Measurements from ENCODE around the gene PCP2. TPM values are rescaled to one million over a fixed set of nuclear protein-coding genes. Genes with fewer than 3 reads are reported as not detected.

Gene PCP2
- total and polyA plus RNA-seq, 2 experiments from 2014 or later, result 0.60 TPM; not detected in 1

GRCh38 chr19:7623725-7624603, 9.6 kb downstream of the PCP2 start:
- no peak overlapping the region for H3K27ac ChIP-seq
- no peak for DNase-seq (ENCODE audit: low spot score)
- H2AFZ ChIP-seq, result no peak overlapping the region
- H3K4me3 ChIP-seq, result no peak overlapping the region
- no peaks in the 10 kb centered on the region for H3K9me3 ChIP-seq (ENCODE audit: low read depth)
- no peaks in the 10 kb centered on the region for H4K20me1 ChIP-seq (ENCODE audit: insufficient read depth, poor library complexity, severe bottlenecking)
- no peak overlapping the region for H3K4me2 ChIP-seq
- H3K79me2 ChIP-seq, result peaks cover 28% of the 10 kb centered on the region
- TF ChIP-seq EZH2phosphoT487 (IDR thresholded peaks at IDR 0.05; ENCODE audit: low read depth, severe bottlenecking, unreplicated experiment) (no peak), CTCF (IDR thresholded peaks at IDR 0.05; ENCODE audit: poor library complexity) (no peak), EZH2 (IDR thresholded peaks at IDR 0.05; ENCODE audit: borderline replicate concordance) (no peak)
- H3K27me3 ChIP-seq, result no peaks in the 10 kb centered on the region
- H3K4me1 ChIP-seq (ENCODE audit: insufficient read depth), result peaks cover 8% of the 10 kb centered on the region
- WGBS (ENCODE audit: low lambda C conversion rate, missing lambda C conversion rate), result 98% methylated on average over 31 of the region's 39 CpGs
- no peaks in the 10 kb centered on the region for H3K9me2 ChIP-seq (replicated peaks; ENCODE audit: insufficient read depth)
- H3K36me3 ChIP-seq (replicated peaks; ENCODE audit: insufficient read depth, low read depth), result no peaks in the 10 kb centered on the region

- H3K9me3 ChIP-seq (ENCODE audit: low read depth), result no peaks in the 10 kb centered on the region
- H3K36me3 ChIP-seq (replicated peaks; ENCODE audit: insufficient read depth, low read depth), result no peaks in the 10 kb centered on the region
- DNase-seq (ENCODE audit: low spot score), result no peak
- no peak overlapping the region for H3K27ac ChIP-seq
- WGBS (ENCODE audit: low lambda C conversion rate, missing lambda C conversion rate), result 91% methylated on average over 8 of the region's 16 CpGs
- H3K4me3 ChIP-seq, result no peak overlapping the region
- H3K27me3 ChIP-seq, result no peaks in the 10 kb centered on the region
- no peaks in the 10 kb centered on the region for H3K9me2 ChIP-seq (replicated peaks; ENCODE audit: insufficient read depth)
- peaks cover 2% of the 10 kb centered on the region for H3K4me1 ChIP-seq (ENCODE audit: insufficient read depth)
- no peaks in the 10 kb centered on the region for H4K20me1 ChIP-seq (ENCODE audit: insufficient read depth, poor library complexity, severe bottlenecking)
- no peak overlapping the region for H3K4me2 ChIP-seq
- TF ChIP-seq EZH2phosphoT487 (IDR thresholded peaks at IDR 0.05; ENCODE audit: low read depth, severe bottlenecking, unreplicated experiment) (no peak), CTCF (IDR thresholded peaks at IDR 0.05; ENCODE audit: poor library complexity) (no peak), EZH2 (IDR thresholded peaks at IDR 0.05; ENCODE audit: borderline replicate concordance) (no peak)
- H2AFZ ChIP-seq, result no peak overlapping the region
- H3K79me2 ChIP-seq, result peaks cover 20% of the 10 kb centered on the region
Measured at GRCh38 chr19:7622933-7623685, 10.4 kb downstream of the PCP2 start.

- TF ChIP-seq EZH2 (IDR thresholded peaks at IDR 0.05; ENCODE audit: borderline replicate concordance), result no peak
- TF ChIP-seq CTCF (IDR thresholded peaks at IDR 0.05; ENCODE audit: poor library complexity), result no peak
- no peak for TF ChIP-seq EZH2phosphoT487 (IDR thresholded peaks at IDR 0.05; ENCODE audit: low read depth, severe bottlenecking, unreplicated experiment)
- H3K79me2 ChIP-seq, result no peaks in the 10 kb centered on the region
- no peak overlapping the region for H2AFZ ChIP-seq
- no peaks in the 10 kb centered on the region for H4K20me1 ChIP-seq (ENCODE audit: insufficient read depth, poor library complexity, severe bottlenecking)
- no peak overlapping the region for H3K4me3 ChIP-seq
- no peak overlapping the region for H3K4me2 ChIP-seq
- 97% methylated on average over 41 of the region's 57 CpGs for WGBS (ENCODE audit: low lambda C conversion rate, missing lambda C conversion rate)
- no peak for DNase-seq (ENCODE audit: low spot score)
- H3K9me2 ChIP-seq (replicated peaks; ENCODE audit: insufficient read depth), result no peaks in the 10 kb centered on the region
- no peaks in the 10 kb centered on the region for H3K36me3 ChIP-seq (replicated peaks; ENCODE audit: insufficient read depth, low read depth)
- H3K27me3 ChIP-seq, result no peaks in the 10 kb centered on the region
- H3K27ac ChIP-seq, result no peak overlapping the region
- no peaks in the 10 kb centered on the region for H3K4me1 ChIP-seq (ENCODE audit: insufficient read depth)
- H3K9me3 ChIP-seq (ENCODE audit: low read depth), result no peaks in the 10 kb centered on the region
Measured at GRCh38 chr19:7620442-7621412, 12.8 kb downstream of the PCP2 start.
